ENCODE data around the gene CDKN2B-AS1. TPM values are rescaled to one million over a fixed set of nuclear protein-coding genes. Genes with fewer than 3 reads are reported as not detected.

The CDKN2B-AS1 gene
- total RNA-seq, 2 donors from 2014 or later: not detected

DNA sequence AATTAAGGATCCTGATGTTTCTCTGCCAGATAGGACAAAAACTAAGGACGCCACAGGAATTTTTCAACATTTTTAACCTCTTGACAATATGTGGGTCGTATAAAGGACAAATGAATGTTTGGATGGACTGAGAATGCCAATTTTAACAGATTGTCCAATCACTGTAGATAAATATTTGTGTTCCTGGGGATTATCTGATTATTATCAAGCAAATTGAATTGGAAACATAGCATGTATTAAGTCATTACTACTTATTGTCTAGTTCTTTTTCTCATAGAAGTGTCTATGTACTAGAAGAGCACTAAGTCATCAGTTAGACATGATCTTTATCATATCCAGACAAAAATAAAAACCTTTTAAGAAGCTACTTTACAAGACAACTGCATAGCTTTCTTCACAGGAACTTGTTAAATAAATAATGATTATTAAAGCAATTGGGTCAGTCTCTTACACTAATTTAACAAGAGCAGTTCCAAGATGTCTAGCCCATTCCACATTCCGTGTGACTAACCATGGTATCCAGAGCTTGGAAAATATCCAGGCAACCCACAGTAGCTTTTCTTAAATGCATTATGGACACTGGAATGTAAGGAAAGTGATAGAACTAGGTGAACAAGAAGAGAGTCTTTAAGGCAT, 142.0 kb downstream of the CDKN2B-AS1 start:
- Mint-ChIP-seq H3K9me3 (no peaks in the 10 kb centered on the region), H3K27ac (no peak overlapping the region), H3K36me3 (ENCODE audit: low read depth) (no peaks in the 10 kb centered on the region), H3K4me1 (peaks cover 2% of the 10 kb centered on the region), H3K4me3 (no peak overlapping the region), H3K27me3 (ENCODE audit: insufficient read depth) (no peaks in the 10 kb centered on the region)
- Histone ChIP-seq H3K9ac (ENCODE audit: extremely low read depth, low read length, poor library complexity, severe bottlenecking) (no peak overlapping the region), H3K4me1 (ENCODE audit: control insufficient read depth, insufficient read depth, low read length) (no peaks in the 10 kb centered on the region), H3K27me3 (ENCODE audit: control insufficient read depth, insufficient read depth, low read length, poor library complexity, severe bottlenecking) (no peaks in the 10 kb centered on the region), H3K4me3 (ENCODE audit: low read length) (no peak overlapping the region), H3K27ac (ENCODE audit: low read depth, low read length) (no peak overlapping the region), H3K36me3 (ENCODE audit: control insufficient read depth, insufficient read depth, low read length) (no peaks in the 10 kb centered on the region), H3K9me3 (ENCODE audit: control insufficient read depth, low read length) (no peaks in the 10 kb centered on the region)
- DNase-seq: no peak
- TF ChIP-seq, protein P1, sequence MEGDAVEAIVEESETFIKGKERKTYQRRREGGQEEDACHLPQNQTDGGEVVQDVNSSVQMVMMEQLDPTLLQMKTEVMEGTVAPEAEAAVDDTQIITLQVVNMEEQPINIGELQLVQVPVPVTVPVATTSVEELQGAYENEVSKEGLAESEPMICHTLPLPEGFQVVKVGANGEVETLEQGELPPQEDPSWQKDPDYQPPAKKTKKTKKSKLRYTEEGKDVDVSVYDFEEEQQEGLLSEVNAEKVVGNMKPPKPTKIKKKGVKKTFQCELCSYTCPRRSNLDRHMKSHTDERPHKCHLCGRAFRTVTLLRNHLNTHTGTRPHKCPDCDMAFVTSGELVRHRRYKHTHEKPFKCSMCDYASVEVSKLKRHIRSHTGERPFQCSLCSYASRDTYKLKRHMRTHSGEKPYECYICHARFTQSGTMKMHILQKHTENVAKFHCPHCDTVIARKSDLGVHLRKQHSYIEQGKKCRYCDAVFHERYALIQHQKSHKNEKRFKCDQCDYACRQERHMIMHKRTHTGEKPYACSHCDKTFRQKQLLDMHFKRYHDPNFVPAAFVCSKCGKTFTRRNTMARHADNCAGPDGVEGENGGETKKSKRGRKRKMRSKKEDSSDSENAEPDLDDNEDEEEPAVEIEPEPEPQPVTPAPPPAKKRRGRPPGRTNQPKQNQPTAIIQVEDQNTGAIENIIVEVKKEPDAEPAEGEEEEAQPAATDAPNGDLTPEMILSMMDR (conservative IDR thresholded peaks at IDR 0.05): no peak
- 92 to 93% methylated on average over 3 of the region's 3 CpGs for WGBS, 2 experiments (ENCODE audit: insufficient coverage in 1 of 2, insufficient read length in 1 of 2)

DNA sequence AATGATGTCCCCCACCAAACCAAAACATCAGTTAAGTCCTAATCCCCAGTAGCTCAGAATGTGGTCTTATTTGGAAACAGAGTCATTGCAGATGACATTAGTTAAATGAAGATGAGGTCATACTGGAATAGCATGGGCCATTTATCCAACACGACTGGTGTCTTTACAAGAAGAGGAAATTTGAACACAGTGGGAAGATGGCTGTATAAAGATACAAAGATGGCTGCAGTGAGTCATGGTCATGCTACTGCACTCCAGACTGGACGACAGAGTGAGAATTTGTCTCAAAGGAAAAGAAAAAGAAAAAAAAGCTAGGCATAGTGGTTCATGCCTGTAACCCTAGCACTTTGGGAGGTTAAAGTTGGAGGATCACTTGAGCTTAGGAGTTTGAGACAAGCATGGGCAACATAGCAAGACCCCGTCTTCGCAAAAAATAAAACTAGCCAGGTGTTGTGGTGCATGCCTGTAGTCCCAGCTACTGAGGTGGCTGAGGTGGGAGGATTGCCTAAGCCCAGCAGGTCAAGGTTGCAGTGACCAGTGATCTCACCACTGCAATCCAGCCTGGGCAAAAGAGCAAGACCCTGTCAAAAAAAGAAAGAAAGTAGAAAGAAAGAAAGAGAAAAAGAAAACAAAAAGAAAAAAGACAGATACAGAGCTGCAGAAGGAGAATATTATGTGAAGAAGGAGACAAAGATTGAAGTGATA, 144.5 kb downstream of the CDKN2B-AS1 start:
- no peak overlapping the region for H3K4me3 Mint-ChIP-seq
- no peaks in the 10 kb centered on the region for H3K9me3 Mint-ChIP-seq
- TF ChIP-seq, protein P1 (conservative IDR thresholded peaks at IDR 0.05): no peak
- no peaks in the 10 kb centered on the region for H3K36me3 ChIP-seq (ENCODE audit: control insufficient read depth, insufficient read depth, low read length)
- H3K36me3 Mint-ChIP-seq (ENCODE audit: low read depth): no peaks in the 10 kb centered on the region
- no peak overlapping the region for H3K27ac ChIP-seq (ENCODE audit: low read depth, low read length)
- no peak for DNase-seq
- 94 to 95% methylated on average over 4 of the region's 4 CpGs for WGBS, 2 experiments (ENCODE audit: insufficient coverage in 1 of 2, insufficient read length in 1 of 2)
- no peaks in the 10 kb centered on the region for H3K9me3 ChIP-seq (ENCODE audit: control insufficient read depth, low read length)
- no peaks in the 10 kb centered on the region for H3K27me3 Mint-ChIP-seq (ENCODE audit: insufficient read depth)
- no peaks in the 10 kb centered on the region for H3K4me1 ChIP-seq (ENCODE audit: control insufficient read depth, insufficient read depth, low read length)
- H3K4me1 Mint-ChIP-seq: peaks cover 7% of the 10 kb centered on the region
- no peak overlapping the region for H3K4me3 ChIP-seq (ENCODE audit: low read length)
- H3K27ac Mint-ChIP-seq: no peak overlapping the region
- H3K9ac ChIP-seq (ENCODE audit: extremely low read depth, low read length, poor library complexity, severe bottlenecking): no peak overlapping the region
- H3K27me3 ChIP-seq (ENCODE audit: control insufficient read depth, insufficient read depth, low read length, poor library complexity, severe bottlenecking): no peaks in the 10 kb centered on the region

DNA sequence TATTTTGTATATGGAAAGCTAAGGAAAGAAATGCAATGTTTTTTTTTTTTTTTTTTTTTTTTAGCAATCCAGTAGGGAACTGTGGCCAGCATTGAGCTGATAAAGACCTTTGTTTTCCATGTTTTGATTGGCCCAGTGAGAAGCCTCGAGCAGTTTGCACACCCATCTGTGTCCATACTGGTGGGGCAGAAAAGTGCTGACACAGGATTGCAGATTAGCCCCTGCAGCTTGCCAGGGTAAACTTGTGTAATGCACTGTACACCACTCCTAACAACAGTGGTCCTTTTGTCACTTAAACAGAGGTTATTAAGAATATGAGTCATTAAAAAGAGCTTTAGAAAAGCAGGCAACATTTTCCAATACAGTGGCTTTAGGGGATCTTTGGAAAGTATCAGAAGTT, 147.3 kb downstream of the CDKN2B-AS1 start:
- H3K27ac Mint-ChIP-seq: no peak overlapping the region
- Histone ChIP-seq H3K4me3 (ENCODE audit: low read length) (no peak overlapping the region), H3K4me1 (ENCODE audit: control insufficient read depth, insufficient read depth, low read length) (no peaks in the 10 kb centered on the region), H3K27ac (ENCODE audit: low read depth, low read length) (no peak overlapping the region), H3K9me3 (ENCODE audit: control insufficient read depth, low read length) (no peaks in the 10 kb centered on the region), H3K27me3 (ENCODE audit: control insufficient read depth, insufficient read depth, low read length, poor library complexity, severe bottlenecking) (no peaks in the 10 kb centered on the region), H3K36me3 (ENCODE audit: control insufficient read depth, insufficient read depth, low read length) (no peaks in the 10 kb centered on the region), H3K9ac (ENCODE audit: extremely low read depth, low read length, poor library complexity, severe bottlenecking) (no peak overlapping the region)
- no peaks in the 10 kb centered on the region for H3K36me3 Mint-ChIP-seq (ENCODE audit: low read depth)
- 63 to 79% methylated on average over 1 of the region's 1 CpG for WGBS, 2 experiments (ENCODE audit: insufficient coverage in 1 of 2, insufficient read length in 1 of 2)
- H3K9me3 Mint-ChIP-seq: no peaks in the 10 kb centered on the region
- H3K4me1 Mint-ChIP-seq: peaks cover 7% of the 10 kb centered on the region
- H3K4me3 Mint-ChIP-seq: no peak overlapping the region
- DNase-seq: no peak
- H3K27me3 Mint-ChIP-seq (ENCODE audit: insufficient read depth): no peaks in the 10 kb centered on the region
- TF ChIP-seq, protein P1 (conservative IDR thresholded peaks at IDR 0.05): no peak
